CD8-positive, alpha-beta memory T cell (primary cell): Measurements from ENCODE around the gene NPAS3. TPM values are rescaled to one million over a fixed set of nuclear protein-coding genes. Genes with fewer than 3 reads are reported as not detected.
A peak's percentile ranks its signal among the peaks of the same experiment; 100 is the strongest.
"Not testable (repeated sequence)": the region's sequence is repeated elsewhere in the genome, so short reads cannot be mapped to it uniquely, and the experiment has no call there.

Experiments
- CTCF ChIA-PET: fragments of 350-600 bp; sonication (Branson Sonifier 250); formaldehyde crosslinking; loops from one replicate; lab custom pipeline; 2021; ENCODE audit warnings: antibody characterized with exemption; lab: Charles Lee
- POLR2A ChIA-PET: fragments of 350-600 bp; sonication (Branson Sonifier 250); formaldehyde crosslinking; loops from one replicate; lab custom pipeline; 2021; ENCODE audit warnings: antibody characterized with exemption; lab: Charles Lee
- DNase-seq, 5 donors: peaks; one replicate each; pipeline versions ENCODE4 v3.0.0 to v3.0.0-alpha.2; 2020 to 2022; ENCODE audit warnings: mixed read lengths in 1 of 5
- H3K27ac ChIP-seq: one replicate; pipeline ENCODE4 v1.7.0; 2013; ENCODE audit warnings: low read depth, mild to moderate bottlenecking, low read length, moderate library complexity
- H3K27me3 ChIP-seq: 2 replicates; pipeline ENCODE4 v1.7.0; 2013; ENCODE audit warnings: low read length, mild to moderate bottlenecking; ENCODE audit not compliant: insufficient read depth, poor library complexity, severe bottlenecking
- H3K36me3 ChIP-seq: 2 replicates; pipeline ENCODE4 v1.7.0; 2013; ENCODE audit warnings: mild to moderate bottlenecking, low read length, moderate library complexity; ENCODE audit not compliant: insufficient read depth
- H3K4me1 ChIP-seq: 2 replicates; pipeline ENCODE4 v1.7.0; 2013; ENCODE audit warnings: mild to moderate bottlenecking, low read length, moderate library complexity; ENCODE audit not compliant: insufficient read depth
- H3K4me3 ChIP-seq: 2 replicates; pipeline ENCODE4 v1.7.0; 2013; ENCODE audit warnings: mild to moderate bottlenecking, low read length
- H3K9me3 ChIP-seq: 2 replicates; pipeline ENCODE4 v1.7.0; 2013; ENCODE audit warnings: mild to moderate bottlenecking, low read length
- H3K27ac Mint-ChIP-seq, 8 donors: one replicate each; pipeline ENCODE4 v1.8.0; 2020 to 2021; ENCODE audit warnings: mixed read lengths in 8 of 8, mild to moderate bottlenecking in 6 of 8, inconsistent platforms in 3 of 8, moderate library complexity in 3 of 8
- H3K27me3 Mint-ChIP-seq, 2 donors: one replicate each; pipeline ENCODE4 v1.8.0; 2020 to 2021; ENCODE audit warnings: mixed read lengths in 2 of 2, mild to moderate bottlenecking in 1 of 2, moderate library complexity in 1 of 2
- H3K36me3 Mint-ChIP-seq, 3 donors: one replicate each; pipeline ENCODE4 v1.8.0; 2020 to 2021; ENCODE audit warnings: mixed read lengths in 3 of 3, inconsistent platforms in 1 of 3, mild to moderate bottlenecking in 1 of 3
- H3K4me1 Mint-ChIP-seq, 3 donors: one replicate each; pipeline ENCODE4 v1.8.0; 2020 to 2021; ENCODE audit warnings: mixed read lengths in 3 of 3, inconsistent platforms in 1 of 3, mild to moderate bottlenecking in 1 of 3
- H3K4me3 Mint-ChIP-seq, 7 donors: one replicate each; pipeline ENCODE4 v1.8.0; 2020 to 2021; ENCODE audit warnings: mixed read lengths in 7 of 7, mild to moderate bottlenecking in 6 of 7, moderate library complexity in 4 of 7, inconsistent platforms in 2 of 7
- H3K9me3 Mint-ChIP-seq, 5 donors: one replicate each; pipeline ENCODE4 v1.8.0; 2020 to 2022; ENCODE audit warnings: mixed read lengths in 5 of 5, mild to moderate bottlenecking in 3 of 5, moderate library complexity in 2 of 5, inconsistent platforms in 1 of 5
- polyA plus RNA-seq: library from polyadenylated mRNA; unstranded; fragments of 300-500 nt; fragmentation: Illumina TruSeq; gene quantifications from one replicate; pipeline ENCODE4 v1.2.3, GENCODE V29; 2021
- total RNA-seq, 2 experiments: library from RNA; stranded (reverse); gene quantifications; one replicate each; pipeline ENCODE4 v1.2.3, GENCODE V29; 2021

Gene NPAS3
- total and polyA plus RNA-seq, 3 experiments from 2014 or later = not detected

DNA sequence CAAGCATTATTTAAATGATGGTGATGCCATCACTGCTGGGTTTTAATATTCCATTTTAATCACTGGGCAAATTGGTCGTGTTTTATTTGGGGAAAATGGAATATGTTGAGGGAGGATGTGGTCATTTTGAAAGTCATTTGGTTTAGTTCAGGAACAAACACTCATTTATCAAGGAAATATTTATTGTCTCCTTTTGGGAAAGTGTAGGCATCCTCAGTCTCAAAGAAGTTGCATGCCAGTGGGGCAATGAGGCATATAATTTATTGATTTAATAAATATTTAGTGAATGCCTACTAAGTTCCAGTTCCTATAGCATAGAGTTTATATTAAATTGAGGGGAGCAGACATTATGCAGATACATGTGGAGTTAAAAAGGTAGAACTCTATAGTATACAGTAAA is 134.3 kb downstream of the NPAS3 start:
- no peaks in the 10 kb centered on the region for H3K27me3 ChIP-seq
- Mint-ChIP-seq H3K27ac (no peak overlapping the region), H3K4me3 (no peak overlapping the region), H3K36me3 (no peaks in the 10 kb centered on the region), H3K27me3 (no peaks in the 10 kb centered on the region), H3K9me3 (peaks cover 0 to 17% (median 6%) of the 10 kb centered on the region in 5 donors), H3K4me1 (no peaks in the 10 kb centered on the region)
- CTCF ChIA-PET = no interaction called here
- no peaks in the 10 kb centered on the region for H3K4me1 ChIP-seq
- H3K4me3 ChIP-seq = no peak overlapping the region
- no peak overlapping the region for H3K27ac ChIP-seq
- DNase-seq = no peak
- H3K36me3 ChIP-seq = no peaks in the 10 kb centered on the region
- POLR2A ChIA-PET = no interaction called here
- no peaks in the 10 kb centered on the region for H3K9me3 ChIP-seq

DNA sequence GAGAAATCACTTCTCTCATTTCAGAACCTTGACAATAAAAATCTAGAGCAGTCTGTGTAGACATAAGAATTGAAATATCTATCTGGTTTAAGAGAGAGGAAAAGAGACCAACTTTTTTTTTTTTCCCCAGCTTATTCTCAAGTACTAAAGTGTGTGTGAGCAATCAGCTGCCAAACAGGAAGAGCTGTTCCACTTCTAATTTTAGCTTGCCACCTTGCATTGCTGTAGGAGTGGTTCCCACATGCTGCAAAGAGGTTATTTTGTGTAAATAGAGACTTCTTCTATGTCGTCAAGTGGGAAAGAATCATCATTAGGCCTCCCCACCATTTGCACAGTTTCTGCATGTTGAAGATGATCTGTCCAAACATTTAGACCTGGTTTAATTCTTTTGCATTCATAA is 142.6 kb downstream of the NPAS3 start:
- Mint-ChIP-seq H3K9me3 (peaks cover 6 to 15% (median 9%) of the 10 kb centered on the region in 5 donors), H3K4me1 (no peaks in the 10 kb centered on the region), H3K27me3 (no peaks in the 10 kb centered on the region), H3K4me3 (no peak overlapping the region), H3K36me3 (no peaks in the 10 kb centered on the region), H3K27ac (no peak overlapping the region)
- Histone ChIP-seq H3K4me3 (no peak overlapping the region), H3K27ac (no peak overlapping the region), H3K27me3 (no peaks in the 10 kb centered on the region), H3K9me3 (no peaks in the 10 kb centered on the region), H3K36me3 (no peaks in the 10 kb centered on the region), H3K4me1 (no peaks in the 10 kb centered on the region)
- no peak for DNase-seq
- POLR2A ChIA-PET = no interaction called here
- CTCF ChIA-PET = no interaction called here

DNA sequence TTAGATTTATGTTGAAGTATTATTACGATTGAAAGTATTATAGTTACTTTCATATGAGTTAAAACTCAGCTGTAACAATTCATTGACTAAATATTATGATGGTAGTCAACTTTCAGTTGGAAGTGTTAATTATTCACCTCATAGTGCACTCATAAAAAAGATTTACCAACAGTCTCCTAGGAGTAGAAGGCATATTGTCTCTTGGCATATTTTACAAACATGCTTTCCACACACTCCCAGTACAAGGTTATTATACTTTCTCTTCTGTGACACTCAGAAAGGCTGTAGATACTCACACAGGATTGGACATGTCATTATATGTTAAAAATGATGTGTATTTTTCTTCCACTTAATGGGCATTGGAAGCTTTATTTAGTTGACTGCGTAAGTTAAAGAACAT is 147.1 kb downstream of the NPAS3 start:
- no peaks in the 10 kb centered on the region for H3K9me3 ChIP-seq
- POLR2A ChIA-PET = no interaction called here
- H3K9me3 Mint-ChIP-seq = peaks cover 9 to 15% (median 12%) of the 10 kb centered on the region in 5 donors
- H3K4me1 ChIP-seq = no peaks in the 10 kb centered on the region
- CTCF ChIA-PET = no interaction called here
- no peaks in the 10 kb centered on the region for H3K27me3 Mint-ChIP-seq
- no peaks in the 10 kb centered on the region for H3K4me1 Mint-ChIP-seq
- H3K36me3 Mint-ChIP-seq = no peaks in the 10 kb centered on the region
- H3K27ac Mint-ChIP-seq = no peak overlapping the region
- H3K36me3 ChIP-seq = no peaks in the 10 kb centered on the region
- H3K4me3 ChIP-seq = no peak overlapping the region
- H3K27ac ChIP-seq = no peak overlapping the region
- no peak overlapping the region for H3K4me3 Mint-ChIP-seq
- DNase-seq = no peak
- no peaks in the 10 kb centered on the region for H3K27me3 ChIP-seq

DNA sequence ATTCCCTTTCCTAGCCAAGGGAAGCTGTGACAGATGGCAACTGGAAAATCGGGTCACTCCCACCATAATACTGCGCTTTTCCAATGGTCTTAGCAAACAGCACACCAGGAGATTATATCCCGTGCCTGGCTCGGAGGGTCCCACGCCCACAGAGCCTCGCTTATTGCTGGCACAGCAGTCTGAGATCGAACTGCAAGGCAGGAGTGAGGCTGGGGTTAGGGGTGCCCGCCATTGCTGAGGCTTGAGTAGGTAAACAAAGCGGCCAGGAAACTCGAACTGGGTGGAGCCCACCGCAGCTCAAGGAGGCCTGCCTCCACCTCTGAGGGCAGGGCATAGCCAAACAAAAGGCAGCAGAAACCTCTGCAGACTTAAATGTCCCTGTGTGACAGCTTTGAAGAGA is 149.6 kb downstream of the NPAS3 start:
- H3K36me3 Mint-ChIP-seq, CTCF ChIA-PET, H3K27me3 Mint-ChIP-seq, H3K9me3 ChIP-seq, H3K27me3 ChIP-seq, POLR2A ChIA-PET, H3K4me3 ChIP-seq, H3K4me3 Mint-ChIP-seq, H3K27ac Mint-ChIP-seq, DNase-seq, H3K4me1 Mint-ChIP-seq, H3K27ac ChIP-seq, H3K4me1 ChIP-seq, H3K36me3 ChIP-seq: not testable (repeated sequence)
- peaks cover 7 to 16% (median 13%) of the 10 kb centered on the region in 5 donors for H3K9me3 Mint-ChIP-seq

DNA sequence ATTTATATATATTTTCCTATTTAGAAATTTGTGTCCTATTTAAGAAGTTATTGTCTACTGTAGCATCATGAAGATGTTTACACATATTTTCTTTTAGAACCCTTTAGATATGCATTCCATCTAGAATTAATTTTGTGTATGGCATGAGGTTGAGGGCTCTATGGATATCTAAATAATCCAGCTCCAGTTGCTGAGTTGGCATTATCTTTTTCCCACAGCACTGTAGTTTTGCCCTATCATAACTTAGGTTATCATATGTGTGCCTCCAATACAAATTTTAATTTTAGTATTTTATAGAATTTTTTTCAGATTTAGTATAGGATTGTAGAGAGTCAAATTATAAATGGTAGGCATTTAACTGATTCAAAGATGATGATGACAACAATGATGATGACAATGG is 159.3 kb downstream of the NPAS3 start:
- no peak for DNase-seq
- no peak overlapping the region for H3K4me3 Mint-ChIP-seq
- H3K36me3 ChIP-seq = no peaks in the 10 kb centered on the region
- no peaks in the 10 kb centered on the region for H3K4me1 Mint-ChIP-seq
- no peaks in the 10 kb centered on the region for H3K36me3 Mint-ChIP-seq
- H3K4me3 ChIP-seq = no peak overlapping the region
- H3K27ac Mint-ChIP-seq = no peak overlapping the region
- no peak overlapping the region for H3K27ac ChIP-seq
- ChIA-PET CTCF (no interaction called here), POLR2A (no interaction called here)
- H3K27me3 ChIP-seq = no peaks in the 10 kb centered on the region
- H3K27me3 Mint-ChIP-seq = no peaks in the 10 kb centered on the region
- no peaks in the 10 kb centered on the region for H3K4me1 ChIP-seq
- no peaks in the 10 kb centered on the region for H3K9me3 ChIP-seq
- H3K9me3 Mint-ChIP-seq = peaks cover 0 to 17% (median 5%) of the 10 kb centered on the region in 5 donors

DNA sequence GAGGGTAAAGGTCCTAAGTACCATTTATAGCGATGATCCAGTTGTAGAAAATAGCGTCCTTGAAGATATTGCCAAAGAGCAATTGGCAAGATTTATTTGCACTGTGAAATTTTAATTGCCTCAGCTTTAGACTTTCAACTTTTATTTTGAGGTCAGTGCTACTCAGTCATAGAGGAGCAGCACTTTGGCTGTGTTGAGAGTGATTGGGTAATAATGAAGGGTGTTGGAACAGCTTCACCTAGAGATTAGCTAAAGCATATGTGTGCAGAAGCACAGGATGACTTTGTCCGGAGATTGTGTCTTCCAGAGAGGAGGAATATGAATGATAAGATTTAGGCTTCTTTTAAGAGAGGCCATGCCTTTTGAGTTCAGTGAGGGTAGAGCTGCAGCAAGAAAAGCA is 164.8 kb downstream of the NPAS3 start:
- Mint-ChIP-seq H3K4me1 (no peaks in the 10 kb centered on the region), H3K9me3 (peaks cover 0 to 24% (median 9%) of the 10 kb centered on the region in 5 donors), H3K36me3 (no peaks in the 10 kb centered on the region), H3K27ac (no peak overlapping the region), H3K4me3 (no peak overlapping the region), H3K27me3 (no peaks in the 10 kb centered on the region)
- Histone ChIP-seq H3K27me3 (no peaks in the 10 kb centered on the region), H3K27ac (no peak overlapping the region), H3K4me1 (no peaks in the 10 kb centered on the region), H3K4me3 (no peak overlapping the region), H3K9me3 (no peaks in the 10 kb centered on the region), H3K36me3 (no peaks in the 10 kb centered on the region)
- CTCF ChIA-PET = no interaction called here
- DNase-seq = no peak
- POLR2A ChIA-PET = no interaction called here

DNA sequence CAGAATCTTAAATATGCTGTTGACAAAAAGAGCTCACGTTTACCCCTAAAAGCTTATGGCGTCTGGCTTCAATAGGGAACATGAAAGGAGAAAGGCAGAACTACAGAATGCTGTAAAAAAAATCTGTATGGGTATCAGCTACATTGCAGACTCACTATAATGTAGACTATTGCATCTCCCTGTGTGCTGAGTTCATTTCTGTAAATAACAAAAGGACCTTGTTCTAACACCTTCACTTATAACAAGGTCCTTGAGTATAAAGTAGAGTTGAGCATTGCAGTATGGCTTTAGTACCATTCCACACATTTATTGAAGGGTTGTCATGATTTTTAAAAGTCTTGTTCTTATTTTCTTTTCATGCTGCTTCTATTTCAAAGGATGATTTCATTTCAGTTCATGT is 165.3 kb downstream of the NPAS3 start:
- CTCF ChIA-PET = no interaction called here
- Mint-ChIP-seq H3K4me3 (no peak overlapping the region), H3K9me3 (peaks cover 0 to 24% (median 9%) of the 10 kb centered on the region in 5 donors), H3K36me3 (no peaks in the 10 kb centered on the region), H3K4me1 (no peaks in the 10 kb centered on the region), H3K27ac (no peak overlapping the region), H3K27me3 (no peaks in the 10 kb centered on the region)
- no peaks in the 10 kb centered on the region for H3K27me3 ChIP-seq
- no peak overlapping the region for H3K4me3 ChIP-seq
- POLR2A ChIA-PET = no interaction called here
- no peak for DNase-seq
- H3K36me3 ChIP-seq = no peaks in the 10 kb centered on the region
- H3K9me3 ChIP-seq = no peaks in the 10 kb centered on the region
- no peak overlapping the region for H3K27ac ChIP-seq
- H3K4me1 ChIP-seq = no peaks in the 10 kb centered on the region

DNA sequence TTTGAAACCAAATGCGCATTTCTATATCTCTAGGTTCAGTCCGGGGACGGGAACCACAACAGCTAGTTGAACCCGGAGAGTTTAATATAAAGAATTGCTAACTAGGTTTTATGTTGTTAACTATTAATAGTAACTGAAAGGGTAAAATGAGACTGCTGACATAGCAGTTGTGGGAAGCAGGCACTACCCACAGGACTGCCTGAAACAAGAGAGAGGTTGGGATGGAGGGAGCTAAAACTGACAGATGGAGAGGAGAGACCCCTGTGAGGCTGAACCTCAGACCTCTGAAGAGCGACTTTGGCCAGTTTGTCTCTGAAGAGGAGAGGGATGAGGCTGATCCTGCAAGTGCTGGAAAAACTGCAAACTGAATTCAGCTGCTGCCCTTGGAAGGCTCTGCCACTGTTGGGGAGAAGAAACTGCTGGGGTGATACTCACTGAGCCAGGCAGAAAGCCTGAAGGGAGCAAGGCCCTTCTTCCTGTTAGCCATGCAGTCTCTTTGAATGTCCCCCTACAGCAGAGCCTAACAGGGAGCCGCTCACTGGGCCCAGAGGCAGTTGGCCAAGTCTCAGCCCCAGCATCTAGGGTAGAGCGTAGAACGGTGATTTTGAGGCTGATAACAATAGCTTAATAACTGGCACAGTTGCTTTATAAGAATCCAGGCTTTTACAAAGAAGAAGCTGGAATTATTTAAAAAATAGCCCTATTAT is 172.2 kb downstream of the NPAS3 start:
- H3K9me3 Mint-ChIP-seq = peaks cover 3 to 18% (median 8%) of the 10 kb centered on the region in 5 donors
- no peaks in the 10 kb centered on the region for H3K4me1 ChIP-seq
- H3K4me3 ChIP-seq = no peak overlapping the region
- no peaks in the 10 kb centered on the region for H3K36me3 Mint-ChIP-seq
- H3K27me3 Mint-ChIP-seq = no peaks in the 10 kb centered on the region
- ChIA-PET CTCF (no interaction called here), POLR2A (no interaction called here)
- peak overlapping the region in 1 of 8 donors; percentile 57 for H3K27ac Mint-ChIP-seq
- H3K4me3 Mint-ChIP-seq = no peak overlapping the region
- H3K36me3 ChIP-seq = no peaks in the 10 kb centered on the region
- no peak for DNase-seq
- no peaks in the 10 kb centered on the region for H3K4me1 Mint-ChIP-seq
- H3K27me3 ChIP-seq = no peaks in the 10 kb centered on the region
- H3K27ac ChIP-seq = no peak overlapping the region
- H3K9me3 ChIP-seq = no peaks in the 10 kb centered on the region
